ENCODE data around the gene PDCD1. TPM values are rescaled to one million over a fixed set of nuclear protein-coding genes. Genes with fewer than 3 reads are reported as not detected.

Gene PDCD1
- total and polyA plus RNA-seq, 2 of the 13 experiments (the other 11 are each of a cell fraction or from before 2014, with no cell fraction given), result 0.04 TPM; not detected in 1

DNA sequence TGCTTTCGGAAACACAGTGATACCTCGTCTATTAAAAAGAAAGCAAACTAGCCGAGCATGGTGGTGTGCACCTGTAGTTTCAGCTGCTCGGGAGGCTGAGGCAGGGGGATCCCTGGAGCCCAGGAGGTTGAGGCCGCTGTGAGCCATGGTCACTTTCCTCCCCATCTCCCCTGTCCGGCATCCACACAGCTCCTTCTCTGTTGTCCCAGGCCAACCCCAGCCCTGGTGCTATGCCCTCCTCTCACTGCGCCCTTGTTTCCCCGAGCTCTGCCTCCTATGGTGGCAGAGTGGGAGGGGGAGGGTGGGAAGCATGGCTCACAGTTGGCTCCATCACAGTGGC lies 26.2 kb upstream of the PDCD1 start:
- POLR2A ChIA-PET, result no interaction called here
- H3K9ac ChIP-seq (ENCODE audit: insufficient read depth, low read depth, low read length), result no peak overlapping the region
- H3K36me3 ChIP-seq (replicated peaks in 1 of 2; ENCODE audit: control insufficient read depth in 1 of 2, insufficient read depth in 2 of 2, low read length in 2 of 2), result no peaks in the 10 kb centered on the region
- H3K4me2 ChIP-seq (ENCODE audit: low read depth, low read length), result no peak overlapping the region
- H3K9me3 ChIP-seq (ENCODE audit: low read length), result no peaks in the 10 kb centered on the region
- no peak overlapping the region for H2AFZ ChIP-seq (ENCODE audit: low read length)
- intact Hi-C loops (cut with micrococcal nuclease; ENCODE audit: unreplicated experiment) (no loop called here), in situ Hi-C loops (cut with HindIII; ENCODE audit: extremely low pct_ligation_motif_present, low pct_unique_long_range_greater_than_20kb) (no loop called here)
- no peak for ATAC-seq
- WGBS (ENCODE audit: low lambda C conversion rate), result 54% methylated on average over 8 of the region's 8 CpGs
- no peak overlapping the region for H3K4me3 ChIP-seq (replicated peaks in 1 of 3; ENCODE audit: insufficient read depth in 1 of 3, low read depth in 2 of 3, low read length in 3 of 3)
- TF ChIP-seq IKZF4 (CRISPR knock-in tag; IDR thresholded peaks at IDR 0.05; ENCODE audit: borderline replicate concordance, low read depth, not compliant biosample characterization) (no peak), PHF5A (CRISPR knock-in tag; IDR thresholded peaks at IDR 0.05; ENCODE audit: low read depth, unreplicated experiment) (no peak), JUN (CRISPR knock-in tag; IDR thresholded peaks at IDR 0.05) (no peak), NFKB2 (CRISPR knock-in tag; IDR thresholded peaks at IDR 0.05; ENCODE audit: borderline replicate concordance) (no peak), ZMYM4 (CRISPR knock-in tag; IDR thresholded peaks at IDR 0.05) (no peak), SP2 (CRISPR knock-in tag; IDR thresholded peaks at IDR 0.05) (no peak), LCORL (IDR thresholded peaks at IDR 0.05) (no peak), LCORL (CRISPR knock-in tag; IDR thresholded peaks at IDR 0.05) (no peak), ZNF768 (CRISPR knock-in tag; IDR thresholded peaks at IDR 0.05) (no peak), ZNF704 (CRISPR knock-in tag; IDR thresholded peaks at IDR 0.05; ENCODE audit: borderline replicate concordance) (no peak), ZNF382 (CRISPR knock-in tag; IDR thresholded peaks at IDR 0.05; ENCODE audit: borderline replicate concordance) (no peak), ZSCAN29 (CRISPR knock-in tag; conservative IDR thresholded peaks at IDR 0.05) (no peak), FIP1L1 (IDR thresholded peaks at IDR 0.05; ENCODE audit: borderline replicate concordance, insufficient read depth, low read depth, low read length) (no peak)
- TF ChIP-seq, protein P1, sequence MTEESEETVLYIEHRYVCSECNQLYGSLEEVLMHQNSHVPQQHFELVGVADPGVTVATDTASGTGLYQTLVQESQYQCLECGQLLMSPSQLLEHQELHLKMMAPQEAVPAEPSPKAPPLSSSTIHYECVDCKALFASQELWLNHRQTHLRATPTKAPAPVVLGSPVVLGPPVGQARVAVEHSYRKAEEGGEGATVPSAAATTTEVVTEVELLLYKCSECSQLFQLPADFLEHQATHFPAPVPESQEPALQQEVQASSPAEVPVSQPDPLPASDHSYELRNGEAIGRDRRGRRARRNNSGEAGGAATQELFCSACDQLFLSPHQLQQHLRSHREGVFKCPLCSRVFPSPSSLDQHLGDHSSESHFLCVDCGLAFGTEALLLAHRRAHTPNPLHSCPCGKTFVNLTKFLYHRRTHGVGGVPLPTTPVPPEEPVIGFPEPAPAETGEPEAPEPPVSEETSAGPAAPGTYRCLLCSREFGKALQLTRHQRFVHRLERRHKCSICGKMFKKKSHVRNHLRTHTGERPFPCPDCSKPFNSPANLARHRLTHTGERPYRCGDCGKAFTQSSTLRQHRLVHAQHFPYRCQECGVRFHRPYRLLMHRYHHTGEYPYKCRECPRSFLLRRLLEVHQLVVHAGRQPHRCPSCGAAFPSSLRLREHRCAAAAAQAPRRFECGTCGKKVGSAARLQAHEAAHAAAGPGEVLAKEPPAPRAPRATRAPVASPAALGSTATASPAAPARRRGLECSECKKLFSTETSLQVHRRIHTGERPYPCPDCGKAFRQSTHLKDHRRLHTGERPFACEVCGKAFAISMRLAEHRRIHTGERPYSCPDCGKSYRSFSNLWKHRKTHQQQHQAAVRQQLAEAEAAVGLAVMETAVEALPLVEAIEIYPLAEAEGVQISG (CRISPR knock-in tag; IDR thresholded peaks at IDR 0.05), result no peak
- TF ChIP-seq, protein P2, sequence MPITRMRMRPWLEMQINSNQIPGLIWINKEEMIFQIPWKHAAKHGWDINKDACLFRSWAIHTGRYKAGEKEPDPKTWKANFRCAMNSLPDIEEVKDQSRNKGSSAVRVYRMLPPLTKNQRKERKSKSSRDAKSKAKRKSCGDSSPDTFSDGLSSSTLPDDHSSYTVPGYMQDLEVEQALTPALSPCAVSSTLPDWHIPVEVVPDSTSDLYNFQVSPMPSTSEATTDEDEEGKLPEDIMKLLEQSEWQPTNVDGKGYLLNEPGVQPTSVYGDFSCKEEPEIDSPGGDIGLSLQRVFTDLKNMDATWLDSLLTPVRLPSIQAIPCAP (CRISPR knock-in tag; IDR thresholded peaks at IDR 0.05; ENCODE audit: low read depth), result no peak
- TF ChIP-seq, protein P3, sequence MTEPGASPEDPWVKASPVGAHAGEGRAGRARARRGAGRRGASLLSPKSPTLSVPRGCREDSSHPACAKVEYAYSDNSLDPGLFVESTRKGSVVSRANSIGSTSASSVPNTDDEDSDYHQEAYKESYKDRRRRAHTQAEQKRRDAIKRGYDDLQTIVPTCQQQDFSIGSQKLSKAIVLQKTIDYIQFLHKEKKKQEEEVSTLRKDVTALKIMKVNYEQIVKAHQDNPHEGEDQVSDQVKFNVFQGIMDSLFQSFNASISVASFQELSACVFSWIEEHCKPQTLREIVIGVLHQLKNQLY (CRISPR knock-in tag; IDR thresholded peaks at IDR 0.05), result no peak
- no peak for FAIRE-seq
- no peak overlapping the region for H3K27ac ChIP-seq (ENCODE audit: extremely low read length, insufficient read depth, low read length)
- CTCF ChIA-PET (ENCODE audit: low intra/inter-chr PET ratio, low total read pairs), result no interaction called here
- H3K79me2 ChIP-seq (ENCODE audit: insufficient read depth, low read length), result no peaks in the 10 kb centered on the region
- no TSS peak for BruUV-seq (replicated peaks)
- peaks cover 13 to 46% of the 10 kb centered on the region in 2 experiments for H3K27me3 ChIP-seq (ENCODE audit: control insufficient read depth in 1 of 2, insufficient read depth in 2 of 2, low read length in 2 of 2)
- no peaks in the 10 kb centered on the region for H4K20me1 ChIP-seq (ENCODE audit: insufficient read depth, low read length)
- peaks cover 17% of the 10 kb centered on the region for H3K4me1 ChIP-seq (ENCODE audit: insufficient read depth, low read length)
- DNase-seq (ENCODE audit: low spot score), result no peak
